ENCODE data around the gene CDK19.
"Not testable (repeated sequence)": the region's sequence is repeated elsewhere in the genome, so short reads cannot be mapped to it uniquely, and the experiment has no call there.

Gene CDK19

GRCh38 chr6:110812719-110813118 lies 2.5 kb downstream of the CDK19 start:
- no peak for DNase-seq

- DNase-seq: no peak
Measured at GRCh38 chr6:110810896-110811586, 4.2 kb downstream of the CDK19 start.

- DNase-seq: no peak
Measured at GRCh38 chr6:110809792-110810191, 5.5 kb downstream of the CDK19 start.

- not testable (repeated sequence) for DNase-seq
Measured at GRCh38 chr6:110802175-110802574, 13.1 kb downstream of the CDK19 start.

- no peak for DNase-seq
Measured at GRCh38 chr6:110800839-110801196, 14.5 kb downstream of the CDK19 start.

- DNase-seq: no peak
Measured at GRCh38 chr6:110800196-110800838, 15.0 kb downstream of the CDK19 start.

- no peak for DNase-seq
Measured at GRCh38 chr6:110799655-110800054, 15.6 kb downstream of the CDK19 start.

GRCh38 chr6:110799189-110799588 lies 16.1 kb downstream of the CDK19 start:
- no peak for DNase-seq

- no peak for DNase-seq
Measured at GRCh38 chr6:110795271-110795670, 20.0 kb downstream of the CDK19 start.

GRCh38 chr6:110786696-110787095 lies 28.6 kb downstream of the CDK19 start:
- no peak for DNase-seq

GRCh38 chr6:110786271-110786670 lies 29.0 kb downstream of the CDK19 start:
- DNase-seq: no peak

- DNase-seq: no peak
Measured at GRCh38 chr6:110784610-110784979, 30.7 kb downstream of the CDK19 start.

- no peak for DNase-seq
Measured at GRCh38 chr6:110781522-110782214, 33.6 kb downstream of the CDK19 start.

- no peak for DNase-seq
Measured at GRCh38 chr6:110778333-110778732, 36.9 kb downstream of the CDK19 start.

- no peak for DNase-seq
Measured at GRCh38 chr6:110777636-110778035, 37.6 kb downstream of the CDK19 start.

- DNase-seq: no peak
Measured at GRCh38 chr6:110776413-110776812, 38.9 kb downstream of the CDK19 start.

GRCh38 chr6:110769923-110770322 lies 45.3 kb downstream of the CDK19 start:
- no peak for DNase-seq

- no peak for DNase-seq
Measured at GRCh38 chr6:110768057-110768456, 47.2 kb downstream of the CDK19 start.

GRCh38 chr6:110761371-110761770 lies 53.9 kb downstream of the CDK19 start:
- DNase-seq: no peak

GRCh38 chr6:110760589-110760988 lies 54.7 kb downstream of the CDK19 start:
- no peak for DNase-seq

GRCh38 chr6:110760098-110760497 lies 55.2 kb downstream of the CDK19 start:
- not testable (repeated sequence) for DNase-seq

- no peak for DNase-seq
Measured at GRCh38 chr6:110757926-110758325, 57.3 kb downstream of the CDK19 start.

- DNase-seq: no peak
Measured at GRCh38 chr6:110756817-110757216, 58.5 kb downstream of the CDK19 start.

- DNase-seq: no peak
Measured at GRCh38 chr6:110755411-110755834, 59.8 kb downstream of the CDK19 start.

Measured in SIG-M5 (cell line).